Right lobe of liver (tissue), 4 donors: ENCODE results near the gene PPEF2.

Source experiments
- POLR2A ChIP-seq: fragments of 450-650 bp; IDR thresholded peaks from one replicate; pipeline ENCODE4 v1.6.1; 2017; ENCODE audit warnings: antibody characterized with exemption, mild to moderate bottlenecking
- TF ChIP-seq, protein P1 (sequence below), 4 donors: fragments of 200-600 bp in 3 of 4; fragments of 450-650 bp in 1 of 4; IDR thresholded peaks; one replicate each; pipeline versions ENCODE4 v1.5.1 to v1.8.0; 2016 to 2022; ENCODE audit warnings: antibody characterized with exemption in 4 of 4, mild to moderate bottlenecking in 2 of 4
- donor health status: DM: no; HTN: no; CAD: no.
- donor health status: DM: no; HTN: no; CAD: no.
- donor health status: DM: no; HTN: yes; CAD: no.

DNA sequence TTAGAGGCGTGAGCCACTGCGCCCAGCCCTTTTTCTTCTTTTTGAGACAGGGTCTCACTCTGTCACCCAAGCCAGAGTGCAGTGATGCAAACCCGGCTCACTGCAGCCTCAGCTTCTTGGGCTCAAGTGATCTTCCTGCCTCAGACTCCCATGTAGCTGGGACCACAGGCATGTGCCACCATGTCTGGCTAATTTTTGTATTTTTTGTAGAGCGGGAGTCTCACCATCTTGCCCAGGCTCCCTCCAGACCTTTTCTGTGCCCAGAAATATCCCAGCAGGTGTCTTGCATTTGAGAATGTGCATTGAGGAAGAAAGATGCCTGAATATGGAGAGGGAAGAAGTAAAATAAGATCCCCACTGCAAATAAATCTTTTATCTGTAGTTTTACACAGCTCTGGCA is 58.7 kb downstream of the PPEF2 start:
- TF ChIP-seq, protein P1, sequence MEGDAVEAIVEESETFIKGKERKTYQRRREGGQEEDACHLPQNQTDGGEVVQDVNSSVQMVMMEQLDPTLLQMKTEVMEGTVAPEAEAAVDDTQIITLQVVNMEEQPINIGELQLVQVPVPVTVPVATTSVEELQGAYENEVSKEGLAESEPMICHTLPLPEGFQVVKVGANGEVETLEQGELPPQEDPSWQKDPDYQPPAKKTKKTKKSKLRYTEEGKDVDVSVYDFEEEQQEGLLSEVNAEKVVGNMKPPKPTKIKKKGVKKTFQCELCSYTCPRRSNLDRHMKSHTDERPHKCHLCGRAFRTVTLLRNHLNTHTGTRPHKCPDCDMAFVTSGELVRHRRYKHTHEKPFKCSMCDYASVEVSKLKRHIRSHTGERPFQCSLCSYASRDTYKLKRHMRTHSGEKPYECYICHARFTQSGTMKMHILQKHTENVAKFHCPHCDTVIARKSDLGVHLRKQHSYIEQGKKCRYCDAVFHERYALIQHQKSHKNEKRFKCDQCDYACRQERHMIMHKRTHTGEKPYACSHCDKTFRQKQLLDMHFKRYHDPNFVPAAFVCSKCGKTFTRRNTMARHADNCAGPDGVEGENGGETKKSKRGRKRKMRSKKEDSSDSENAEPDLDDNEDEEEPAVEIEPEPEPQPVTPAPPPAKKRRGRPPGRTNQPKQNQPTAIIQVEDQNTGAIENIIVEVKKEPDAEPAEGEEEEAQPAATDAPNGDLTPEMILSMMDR (IDR thresholded peaks at IDR 0.05): no peak
- TF ChIP-seq POLR2A: no peak
